ENCODE results near the gene GSTA5. TPM values are rescaled to one million over a fixed set of nuclear protein-coding genes. Genes with fewer than 3 reads are reported as not detected.
"Not testable (repeated sequence)": the region's sequence is repeated elsewhere in the genome, so short reads cannot be mapped to it uniquely, and the experiment has no call there.

GSTA5 gene
- total RNA-seq, 1 donor from 2014 or later, result not detected

DNA sequence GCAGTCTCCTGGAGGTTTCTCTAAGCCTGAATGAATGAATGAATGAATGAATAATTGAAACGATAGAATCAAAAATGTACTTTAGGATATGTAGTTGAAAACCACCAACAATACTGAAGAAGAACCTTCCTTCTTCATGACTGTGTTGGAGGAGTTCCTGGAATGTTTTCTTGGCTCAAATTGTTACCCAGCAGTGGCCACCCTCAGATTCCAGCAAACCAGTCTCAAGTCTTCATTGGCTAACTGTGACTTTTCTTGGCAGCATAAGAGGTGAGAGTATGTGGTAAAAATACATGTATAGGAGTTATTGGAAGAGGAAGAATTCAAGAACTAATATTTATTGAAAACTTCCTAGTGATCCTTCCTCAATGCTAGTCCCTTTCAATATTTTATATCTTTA lies 41.3 kb downstream of the GSTA5 start:
- intact Hi-C loops (cut with micrococcal nuclease), result not testable (repeated sequence)

DNA sequence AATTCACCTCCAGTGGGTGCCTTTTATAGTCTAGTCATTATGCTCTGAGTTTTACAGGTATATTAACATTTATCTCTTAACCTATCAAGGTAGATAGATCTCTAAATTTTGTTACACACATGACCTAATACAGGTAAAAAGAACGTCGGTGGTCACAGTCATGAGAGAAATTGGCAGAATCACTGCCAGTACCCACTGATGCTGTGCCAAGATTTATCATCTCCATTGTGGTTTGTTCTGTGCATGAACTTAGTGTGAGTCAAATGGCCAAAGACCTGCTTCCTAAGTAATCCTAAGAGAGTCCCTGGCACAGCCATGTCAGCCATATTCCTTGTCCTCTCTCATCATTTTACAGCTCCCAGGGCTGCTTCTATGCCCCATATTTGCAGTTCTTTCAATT lies 46.2 kb downstream of the GSTA5 start:
- intact Hi-C loops (cut with micrococcal nuclease), result not testable (repeated sequence)

GRCh38 chr6:52790861-52791260 lies 49.8 kb downstream of the GSTA5 start:
- intact Hi-C loops (cut with micrococcal nuclease), result no loop called here

GRCh38 chr6:52789658-52790057 lies 51.0 kb downstream of the GSTA5 start:
- intact Hi-C loops (cut with micrococcal nuclease), result not testable (repeated sequence)

DNA sequence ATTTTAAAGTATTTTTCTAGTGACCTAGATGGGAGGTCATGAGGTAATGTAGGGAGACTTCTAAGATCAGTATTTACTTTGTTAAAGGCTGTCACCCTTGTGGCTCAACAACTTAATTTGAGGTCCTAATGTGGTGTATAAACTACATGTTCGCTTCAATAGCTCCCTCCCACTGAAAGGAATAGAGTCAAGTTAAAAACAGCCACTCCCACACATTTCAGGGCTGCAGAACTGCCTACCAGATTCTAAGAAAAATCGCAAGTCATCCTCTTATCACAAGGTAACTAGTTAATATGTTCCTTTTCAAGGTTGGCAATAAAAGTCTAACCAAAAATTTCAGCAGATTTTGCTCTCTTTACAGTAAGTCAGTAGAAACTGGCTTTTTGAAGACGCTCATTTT lies 52.1 kb downstream of the GSTA5 start:
- intact Hi-C loops (cut with micrococcal nuclease), result no loop called here

DNA sequence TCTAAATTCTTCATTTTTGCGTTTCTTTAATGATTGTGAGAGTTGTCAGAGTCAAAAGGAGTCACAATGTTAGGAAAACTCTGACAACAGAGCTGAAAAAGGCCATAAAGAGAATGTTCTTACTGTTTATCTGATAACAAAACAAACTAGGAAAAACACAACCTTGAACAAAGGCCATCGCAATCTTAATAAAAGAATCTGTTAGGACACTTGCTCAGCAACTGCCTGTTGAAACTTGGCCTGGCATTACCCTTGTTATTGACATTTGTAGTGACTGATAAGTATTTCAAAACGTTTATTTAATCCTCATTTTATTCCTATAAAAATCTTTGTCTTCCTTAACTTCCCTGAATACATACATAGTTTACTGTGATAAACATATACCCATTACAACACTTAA lies 52.7 kb downstream of the GSTA5 start:
- intact Hi-C loops (cut with micrococcal nuclease), result no loop called here

GRCh38 chr6:52786249-52786956 lies 54.2 kb downstream of the GSTA5 start:
- intact Hi-C loops (cut with micrococcal nuclease), result no loop called here

GRCh38 chr6:52782696-52783274 lies 57.8 kb downstream of the GSTA5 start:
- intact Hi-C loops (cut with micrococcal nuclease), result not testable (repeated sequence)

DNA sequence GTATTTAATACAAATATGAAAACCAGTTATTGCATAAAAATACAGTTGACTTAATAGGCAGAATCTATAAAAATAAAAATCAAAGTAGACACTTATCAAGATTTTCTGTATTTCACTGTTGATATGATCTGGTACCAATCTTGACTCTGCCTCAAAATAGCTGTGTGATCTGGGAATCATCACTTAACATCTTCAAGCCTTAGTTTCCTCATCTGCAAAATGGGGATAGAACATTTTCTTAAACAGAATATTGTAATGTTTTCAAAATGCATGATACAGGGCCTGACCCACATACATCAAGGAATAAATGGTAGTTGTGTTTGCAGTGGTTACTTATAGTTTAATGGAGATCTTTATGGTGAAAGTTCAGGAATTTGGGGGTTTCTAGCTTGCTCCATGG lies 58.4 kb downstream of the GSTA5 start:
- intact Hi-C loops (cut with micrococcal nuclease), result not testable (repeated sequence)

Other genes starting within 250 kb of the GSTA5 start
- 13.9 and 14.4 TPM in 2 replicates for gene TMEM14A, start 169.7 kb downstream of the GSTA5 start, total RNA-seq
- not detected in 2 replicates for gene GSTA2, start 77.3 kb downstream of the GSTA5 start, total RNA-seq
- gene GSTA1, start 37.0 kb downstream of the GSTA5 start, total RNA-seq, result not detected in 2 replicates
- gene GSTA3, start 68.9 kb upstream of the GSTA5 start, total RNA-seq, result not detected in 2 replicates
- gene GSTA4, start 154.5 kb upstream of the GSTA5 start, total RNA-seq, result 3.7 and 4.8 TPM in 2 replicates
- gene CILK1, start 221.0 kb upstream of the GSTA5 start, total RNA-seq, result 9.5 and 10.4 TPM in 2 replicates
- gene FBXO9, start 224.6 kb upstream of the GSTA5 start, total RNA-seq, result 72.5 and 73.2 TPM in 2 replicates